Lower leg skin (tissue), 4 donors: ENCODE results near the gene NRXN2. TPM values are rescaled to one million over a fixed set of nuclear protein-coding genes. Genes with fewer than 3 reads are reported as not detected.

ENCODE experiments used
- DNase-seq, 2 donors: peaks; one replicate each; pipeline ENCODE4 v3.0.0-alpha.2; 2019; ENCODE audit warnings: low spot score in 2 of 2
- H3K4me3 ChIP-seq: fragments of 200-600 bp; sonication (generic); 2 replicates; pipeline ENCODE4 v1.5.1; 2017; ENCODE audit warnings: mild to moderate bottlenecking, low read depth; ENCODE audit not compliant: poor library complexity, severe bottlenecking
- CTCF ChIP-seq, 3 donors: fragments of 450-650 bp; IDR thresholded peaks; one replicate each; pipeline ENCODE4 v1.5.1; 2016; ENCODE audit warnings: antibody characterized with exemption in 3 of 3, mild to moderate bottlenecking in 3 of 3, moderate library complexity in 2 of 3
- POLR2A ChIP-seq, 2 donors: fragments of 450-650 bp; IDR thresholded peaks; one replicate each; pipeline ENCODE4 v1.6.1; 2016 to 2017; ENCODE audit warnings: antibody characterized with exemption in 2 of 2, mild to moderate bottlenecking in 1 of 2, moderate library complexity in 1 of 2
- WGBS, 2 donors: methylation state at CpG; one replicate each; pipeline ENCODE4 v1.1.5; 2018; 5-methylcytosine and 5-hydroxymethylcytosine counted together
- intact Hi-C: fragments of 100-400 bp; cut with DNase I; formaldehyde crosslinking; loops from one replicate; pipeline ENCODE4 v1.15.0; 2023; ENCODE audit warnings: low total_unique reads
- total RNA-seq, 4 donors: library from RNA; depleted of rRNA; stranded (reverse); fragments of >200 nt; gene quantifications; one replicate each; pipeline ENCODE4 v1.1.0, GENCODE V29; 2016

The NRXN2 gene
- total RNA-seq, 4 donors from 2014 or later = 0.27 to 7.0 (median 1.1) TPM; not detected in 1

DNA sequence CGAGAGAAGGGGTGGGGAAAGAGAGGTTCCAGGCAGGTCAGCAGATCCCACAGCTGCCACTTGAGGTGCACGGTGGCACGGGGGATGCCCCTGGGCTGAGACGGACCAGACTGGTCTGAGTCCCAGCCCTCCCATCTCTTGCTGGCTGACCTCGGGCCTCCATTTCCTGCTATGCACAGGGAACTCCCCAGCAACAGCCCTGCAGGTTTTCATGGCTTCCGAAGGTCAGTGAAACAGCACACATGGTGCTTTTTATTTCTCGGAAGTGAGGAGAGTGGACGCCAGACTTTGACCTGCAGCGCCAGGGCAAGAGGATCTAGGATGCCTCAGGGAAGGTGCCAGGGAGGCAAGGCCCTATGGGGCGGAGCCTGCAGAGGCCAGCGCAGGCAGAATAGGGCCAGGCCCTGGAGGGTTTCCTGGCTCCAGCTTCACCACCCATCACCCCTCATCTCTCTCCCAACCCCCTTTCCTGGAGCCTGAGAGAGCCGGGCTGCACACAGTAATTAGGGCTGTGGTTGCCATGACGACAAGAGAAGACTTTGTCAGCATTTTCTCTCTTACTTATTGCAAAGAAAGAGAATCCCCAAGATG lies 102.5 kb downstream of the NRXN2 start:
- no peak for DNase-seq
- WGBS, 2 donors = 52 to 64% methylated on average over 13 of the region's 13 CpGs
- intact Hi-C loops = no loop called here
- TF ChIP-seq CTCF (IDR thresholded peaks at IDR 0.05) (no peak), POLR2A (IDR thresholded peaks at IDR 0.05) (no peak)
- no peak overlapping the region for H3K4me3 ChIP-seq

DNA sequence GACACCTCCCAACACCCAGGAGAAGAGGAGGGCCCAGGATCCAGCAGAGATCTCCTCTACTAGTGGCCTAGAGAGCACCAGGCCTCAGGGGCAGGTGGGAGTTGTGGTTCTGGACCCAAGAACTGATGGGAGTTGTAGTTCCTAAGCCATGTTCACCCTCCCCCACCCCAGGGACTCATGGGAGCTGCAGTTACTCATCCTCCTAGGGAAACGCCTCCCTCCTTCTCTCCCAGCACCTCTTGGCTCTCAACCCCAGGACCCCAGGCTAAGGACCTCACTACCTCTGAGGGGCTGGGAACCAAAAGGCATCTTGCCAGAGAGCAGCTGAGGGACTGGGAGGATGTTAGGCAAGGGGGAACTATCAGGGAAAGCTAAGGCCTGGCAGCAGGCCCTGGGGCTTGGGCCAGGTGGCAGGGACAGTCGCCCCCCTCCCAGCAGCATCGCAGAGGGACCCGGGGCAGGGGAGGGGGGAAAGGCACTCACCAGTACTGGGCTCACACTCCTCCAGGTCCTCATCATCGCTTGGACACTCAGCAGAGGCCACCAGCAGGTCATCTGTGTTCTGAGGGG lies 103.1 kb downstream of the NRXN2 start:
- intact Hi-C loops = no loop called here
- WGBS, 2 donors = 53 to 68% methylated on average over 5 of the region's 5 CpGs
- no peak overlapping the region for H3K4me3 ChIP-seq
- no peak for DNase-seq
- TF ChIP-seq CTCF (IDR thresholded peaks at IDR 0.05) = no peak
- TF ChIP-seq POLR2A (IDR thresholded peaks at IDR 0.05) = no peak

DNA sequence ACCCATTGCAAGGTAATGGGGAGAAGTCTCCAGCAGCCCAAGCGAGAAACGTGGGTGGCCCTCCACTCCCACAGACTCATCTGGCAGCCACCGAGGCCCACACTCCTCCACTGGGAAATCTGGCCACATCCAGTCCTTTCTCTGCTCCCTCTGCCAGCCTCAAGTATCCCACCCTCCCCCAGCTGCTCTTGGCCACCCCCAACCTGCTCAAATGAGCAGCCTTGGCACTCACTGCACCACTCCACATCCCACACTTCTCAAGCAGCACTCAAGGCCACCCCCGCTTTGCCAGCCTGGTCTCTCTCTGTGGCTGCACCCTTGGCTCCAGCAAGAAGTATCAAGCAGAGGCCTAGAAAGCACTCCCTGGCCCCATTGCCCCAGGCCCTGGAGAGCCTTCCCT lies 103.8 kb downstream of the NRXN2 start:
- intact Hi-C loops = no loop called here
- 89 to 92% methylated on average over 4 of the region's 4 CpGs for WGBS, 2 donors
- no peak overlapping the region for H3K4me3 ChIP-seq
- no peak for DNase-seq
- TF ChIP-seq POLR2A (IDR thresholded peaks at IDR 0.05) (no peak), CTCF (IDR thresholded peaks at IDR 0.05) (no peak)

GRCh38 chr11:64616817-64617216 lies 106.2 kb downstream of the NRXN2 start:
- DNase-seq = no peak
- WGBS, 2 donors = 80 to 82% methylated on average over 3 of the region's 3 CpGs
- intact Hi-C loops = no loop called here
- TF ChIP-seq CTCF (IDR thresholded peaks at IDR 0.05) = no peak
- TF ChIP-seq POLR2A (IDR thresholded peaks at IDR 0.05) = no peak
- no peak overlapping the region for H3K4me3 ChIP-seq

- 56 to 65% methylated on average over 5 of the region's 5 CpGs for WGBS, 2 donors
- TF ChIP-seq POLR2A (IDR thresholded peaks at IDR 0.05) (no peak), CTCF (IDR thresholded peaks at IDR 0.05) (no peak)
- no peak overlapping the region for H3K4me3 ChIP-seq
- DNase-seq = no peak
- intact Hi-C loops = no loop called here
Observed at GRCh38 chr11:64614917-64615316, 108.1 kb downstream of the NRXN2 start.

DNA sequence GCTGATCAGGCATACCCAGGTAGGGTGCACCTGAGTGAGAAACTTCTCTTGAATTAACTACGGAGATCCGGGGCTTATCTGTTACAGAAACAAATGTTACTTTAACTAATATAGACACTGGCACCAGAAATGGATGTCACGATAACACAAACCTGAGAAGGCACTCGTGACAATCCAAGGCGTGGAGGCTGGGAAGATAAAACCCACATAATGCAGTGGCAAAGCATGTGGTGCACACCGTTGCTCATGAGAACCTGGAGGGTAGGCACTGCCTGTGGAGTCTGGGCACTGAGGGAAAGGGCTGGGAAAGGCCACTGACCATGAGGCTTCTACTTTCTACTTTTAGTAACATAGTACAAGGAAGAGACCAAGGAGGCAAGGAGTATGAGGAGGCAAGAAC lies 109.3 kb downstream of the NRXN2 start:
- WGBS, 2 donors = 92 to 97% methylated on average over 6 of the region's 6 CpGs
- intact Hi-C loops = no loop called here
- no peak for TF ChIP-seq CTCF (IDR thresholded peaks at IDR 0.05)
- TF ChIP-seq POLR2A (IDR thresholded peaks at IDR 0.05) = no peak

More for the DNA sequence above, 109.3 kb downstream of the NRXN2 start:
- DNase-seq = no peak
- no peak overlapping the region for H3K4me3 ChIP-seq
